ENCODE results near the gene B3GNT9.

B3GNT9 gene

GRCh38 chr16:67197704-67198103 is 46.9 kb upstream of the B3GNT9 start:
- no peak overlapping the region for H3K4me3 ChIP-seq (ENCODE audit: low read depth, low read length)
- no peak for DNase-seq (ENCODE audit: low read depth, low spot score)
- POLR2A ChIA-PET = interaction anchor here (0.7 to 1.8 kb wide), 6 partner anchors 10 to 47 kb away, joined by 3 to 7 read pairs (median 3); partner anchors contain the start of gene NOL3
- CTCF ChIA-PET = interaction anchor here (0.7 to 9.3 kb wide), 22 partner anchors 8 to 303 kb away, joined by 3 to 83 read pairs (median 4); partner anchors contain the start of genes EXOC3L1, SLC9A5 and TMEM208
- no peak for TF ChIP-seq CTCF (IDR thresholded peaks at IDR 0.05; ENCODE audit: insufficient read depth, low read length, missing control alignments)

- CTCF ChIA-PET = interaction anchor here (0.8 to 9.3 kb wide), 6 partner anchors 12 to 269 kb away, joined by 3 to 83 read pairs (median 6); partner anchors contain the start of gene TMEM208
- no peak overlapping the region for H3K4me3 ChIP-seq (ENCODE audit: low read depth, low read length)
- POLR2A ChIA-PET = interaction anchor here (0.9 to 1.8 kb wide), 2 partner anchors 11 to 21 kb away, joined by 3 to 7 read pairs; no protein-coding TSS in a partner anchor
- DNase-seq (ENCODE audit: low read depth, low spot score) = no peak
- TF ChIP-seq CTCF (IDR thresholded peaks at IDR 0.05; ENCODE audit: insufficient read depth, low read length, missing control alignments) = no peak
Observed at GRCh38 chr16:67196881-67197280, 46.1 kb upstream of the B3GNT9 start.

- no peak for TF ChIP-seq CTCF (IDR thresholded peaks at IDR 0.05; ENCODE audit: insufficient read depth, low read length, missing control alignments)
- no peak overlapping the region for H3K4me3 ChIP-seq (ENCODE audit: low read depth, low read length)
- CTCF ChIA-PET = interaction anchor here (0.9 to 9.3 kb wide), 3 partner anchors 11 to 31 kb away, joined by 3 to 83 read pairs (median 10); partner anchors contain the start of gene TMEM208
- POLR2A ChIA-PET = no interaction called here
- DNase-seq (ENCODE audit: low read depth, low spot score) = no peak
Observed at GRCh38 chr16:67195676-67196075, 44.9 kb upstream of the B3GNT9 start.

- DNase-seq (ENCODE audit: low read depth, low spot score) = no peak
- ChIA-PET POLR2A (interaction anchor here (1.1 kb wide), 1 partner anchor 13 kb away, joined by 3 read pairs; no protein-coding TSS in a partner anchor), CTCF (interaction anchor here (1.7 to 9.3 kb wide), 3 partner anchors 9 to 39 kb away, joined by 5 to 83 read pairs (median 10); no protein-coding TSS in a partner anchor)
- no peak overlapping the region for H3K4me3 ChIP-seq (ENCODE audit: low read depth, low read length)
- TF ChIP-seq CTCF (IDR thresholded peaks at IDR 0.05; ENCODE audit: insufficient read depth, low read length, missing control alignments) = no peak
Observed at GRCh38 chr16:67194260-67194659, 43.5 kb upstream of the B3GNT9 start.

- ChIA-PET CTCF (interaction anchor here (0.7 to 9.3 kb wide), 4 partner anchors 9 to 39 kb away, joined by 3 to 83 read pairs (median 8); no protein-coding TSS in a partner anchor), POLR2A (interaction anchor here (1.1 kb wide), 1 partner anchor 14 kb away, joined by 3 read pairs; no protein-coding TSS in a partner anchor)
- peak overlapping the region; percentile 97 for H3K4me3 ChIP-seq (ENCODE audit: low read depth, low read length)
- no peak for DNase-seq (ENCODE audit: low read depth, low spot score)
- no peak for TF ChIP-seq CTCF (IDR thresholded peaks at IDR 0.05; ENCODE audit: insufficient read depth, low read length, missing control alignments)
Observed at GRCh38 chr16:67193536-67193935, 42.7 kb upstream of the B3GNT9 start.

- no peak for DNase-seq (ENCODE audit: low read depth, low spot score)
- CTCF ChIA-PET = interaction anchor here (0.7 to 9.3 kb wide), 3 partner anchors 10 to 238 kb away, joined by 3 to 83 read pairs (median 3); no protein-coding TSS in a partner anchor
- peak overlapping the region; percentile 97 for H3K4me3 ChIP-seq (ENCODE audit: low read depth, low read length)
- POLR2A ChIA-PET = no interaction called here
- TF ChIP-seq CTCF (IDR thresholded peaks at IDR 0.05; ENCODE audit: insufficient read depth, low read length, missing control alignments) = no peak
Observed at GRCh38 chr16:67192781-67193361, 42.1 kb upstream of the B3GNT9 start.
